ENCODE measurements around the gene LITAF.
"Not testable (repeated sequence)": the region's sequence is repeated elsewhere in the genome, so short reads cannot be mapped to it uniquely, and the experiment has no call there.

Gene LITAF

DNA sequence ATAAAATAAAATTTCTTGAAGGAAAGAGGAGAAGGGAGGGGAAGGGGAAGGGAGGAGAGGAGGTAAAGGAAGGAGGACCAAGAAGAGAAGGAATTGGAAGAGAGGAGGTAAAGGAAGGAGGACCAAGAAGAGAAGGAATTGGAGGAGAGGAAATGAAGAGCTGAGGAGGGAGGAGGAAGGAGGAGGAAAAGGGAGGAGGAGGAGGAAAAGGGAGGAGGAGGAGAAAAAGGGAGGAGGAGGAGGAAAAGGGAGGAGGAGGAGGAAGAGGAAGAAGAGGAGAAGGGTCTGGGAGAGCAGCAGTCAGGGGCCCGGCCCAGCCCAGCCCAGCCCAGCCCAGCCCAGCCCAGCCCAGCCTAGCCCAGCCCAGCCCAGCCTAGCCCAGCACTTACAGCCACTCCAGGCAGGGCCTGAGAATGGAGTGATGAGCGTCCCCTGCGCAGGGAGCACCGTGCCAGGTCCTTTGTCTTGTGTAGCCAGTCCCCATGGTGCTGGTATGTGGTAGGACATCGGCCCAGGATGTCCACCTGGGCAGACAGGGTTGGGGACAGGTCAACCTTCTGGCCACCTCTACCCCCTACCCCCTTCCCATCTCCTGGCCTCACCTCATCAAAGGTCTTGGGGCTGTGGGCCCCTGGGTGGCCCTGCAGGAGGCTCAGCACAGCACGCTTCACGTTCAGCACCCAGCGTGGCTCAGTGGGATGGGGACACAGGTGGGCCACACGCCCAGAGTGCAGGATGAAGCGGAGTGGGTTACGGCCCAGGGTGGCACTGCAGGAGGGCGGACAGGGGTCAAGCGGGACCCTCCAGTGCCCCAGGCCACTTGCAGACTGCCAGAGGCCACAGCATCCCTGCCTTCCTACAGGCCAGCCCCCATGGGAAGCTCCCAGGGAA is 70.9 kb downstream of the LITAF start:
- DNase-seq, result no peak

DNA sequence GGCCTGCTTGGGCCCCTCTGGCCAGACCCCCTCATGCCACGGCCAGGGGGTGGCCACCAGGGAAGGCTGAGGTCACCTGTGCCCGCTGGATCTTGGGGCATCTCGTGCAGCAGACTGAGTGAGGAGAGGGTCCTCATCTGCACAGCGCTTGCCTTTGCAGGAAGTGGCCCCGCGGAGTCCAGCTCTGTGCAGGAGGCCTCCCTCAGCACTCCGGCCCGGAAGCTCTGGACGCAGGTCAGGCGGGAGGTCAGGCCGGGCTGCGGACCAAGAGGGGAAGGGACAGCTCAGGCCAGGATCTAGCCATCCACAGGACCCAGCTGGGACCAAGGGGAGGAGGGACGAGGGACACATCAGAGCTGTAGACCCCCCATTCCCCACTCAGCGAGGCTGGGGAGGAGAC is 72.4 kb downstream of the LITAF start:
- DNase-seq, result no peak

- not testable (repeated sequence) for DNase-seq
These were observed 73.4 kb downstream of the LITAF start for GRCh38 chr16:11513366-11513765.

DNA sequence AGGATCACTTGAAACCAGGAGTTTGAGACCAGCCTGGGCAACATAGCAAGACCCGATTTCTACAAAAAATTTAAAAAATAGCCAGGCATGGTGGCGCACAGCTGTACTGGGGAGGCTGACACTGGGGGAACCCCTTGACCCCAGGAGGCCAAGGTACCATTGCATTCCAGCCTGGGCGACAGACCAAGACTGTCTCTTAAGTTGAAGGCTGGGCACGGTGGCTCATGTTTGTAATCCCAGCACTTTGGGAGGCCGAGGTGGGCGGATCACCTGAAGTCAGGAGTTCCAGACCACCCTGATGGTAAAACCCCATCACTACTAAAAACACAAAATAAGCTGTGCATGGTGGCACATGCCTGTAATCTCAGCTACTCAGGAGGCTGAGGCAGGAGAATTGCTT is 74.9 kb downstream of the LITAF start:
- DNase-seq, result no peak

DNA sequence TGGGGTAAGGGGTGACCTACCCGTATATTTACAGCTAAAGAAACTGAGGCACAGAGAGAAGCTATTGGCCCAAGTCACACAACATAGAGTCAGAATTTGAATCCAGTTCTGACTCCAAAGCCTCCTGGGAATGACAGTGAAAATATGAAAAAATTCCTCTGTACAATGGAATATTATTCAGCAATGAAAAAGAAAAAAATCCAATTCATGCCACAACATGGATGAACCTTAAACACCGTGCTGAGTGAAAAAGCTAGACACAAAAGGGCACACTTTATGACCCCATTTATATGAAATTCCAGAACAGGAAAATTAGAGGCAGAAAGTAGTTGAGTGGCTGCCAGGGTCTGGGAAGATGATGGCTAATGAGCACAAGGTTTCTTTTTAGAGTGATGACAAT is 75.4 kb downstream of the LITAF start:
- DNase-seq, result no peak

- no peak for DNase-seq
These were observed 76.3 kb downstream of the LITAF start for GRCh38 chr16:11510178-11510973.

- no peak for DNase-seq
These were observed 78.7 kb downstream of the LITAF start for GRCh38 chr16:11507991-11508390.

- no peak for DNase-seq
These were observed 79.4 kb downstream of the LITAF start for GRCh38 chr16:11507350-11507749.

DNA sequence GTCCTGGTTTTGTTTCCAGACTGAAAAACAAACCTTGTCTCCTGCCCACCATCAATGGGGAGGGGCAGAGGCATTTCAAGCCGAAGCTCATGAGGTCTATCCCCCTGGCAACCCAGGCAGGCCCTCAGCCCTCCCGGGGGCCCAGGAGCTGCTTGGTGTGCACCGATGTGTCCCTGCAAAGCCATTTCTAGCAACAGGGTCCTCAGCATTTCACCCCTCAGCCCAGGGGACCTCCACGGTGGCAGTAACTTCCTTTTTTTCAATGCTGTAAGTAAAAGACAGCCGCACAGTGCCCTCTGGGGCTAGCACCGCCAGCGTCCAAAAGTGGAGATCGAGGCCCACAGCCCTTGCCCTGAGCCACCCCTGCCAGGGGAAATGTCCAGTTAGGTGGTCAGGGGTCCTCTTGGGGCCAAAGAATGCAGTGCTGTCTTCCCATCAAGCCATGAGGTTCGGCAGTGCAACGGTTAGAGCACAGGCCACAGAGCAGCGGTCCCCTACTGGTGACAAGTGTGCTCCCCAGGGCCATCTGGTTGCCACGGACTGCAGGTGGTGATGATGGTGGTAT is 79.9 kb downstream of the LITAF start:
- DNase-seq, result no peak

DNA sequence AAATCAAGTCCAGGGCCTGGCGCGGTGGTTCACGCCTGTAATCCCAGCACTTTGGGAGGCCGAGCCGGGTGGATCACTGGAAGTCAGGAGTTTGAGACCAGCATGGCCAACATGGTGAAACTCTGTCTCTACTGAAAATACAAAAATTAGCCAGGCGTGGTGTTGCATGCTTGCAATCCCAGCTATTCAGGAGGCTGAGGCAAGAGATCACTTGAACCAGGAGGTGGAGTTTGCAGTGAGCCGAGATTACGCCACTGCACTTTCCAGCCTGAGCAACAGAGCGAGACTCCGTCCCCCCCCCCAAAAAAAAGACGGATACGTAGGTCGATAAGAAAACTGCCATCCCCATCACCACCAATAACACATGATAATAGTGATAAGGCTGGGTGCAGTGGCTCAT is 82.5 kb downstream of the LITAF start:
- DNase-seq, result not testable (repeated sequence)

DNA sequence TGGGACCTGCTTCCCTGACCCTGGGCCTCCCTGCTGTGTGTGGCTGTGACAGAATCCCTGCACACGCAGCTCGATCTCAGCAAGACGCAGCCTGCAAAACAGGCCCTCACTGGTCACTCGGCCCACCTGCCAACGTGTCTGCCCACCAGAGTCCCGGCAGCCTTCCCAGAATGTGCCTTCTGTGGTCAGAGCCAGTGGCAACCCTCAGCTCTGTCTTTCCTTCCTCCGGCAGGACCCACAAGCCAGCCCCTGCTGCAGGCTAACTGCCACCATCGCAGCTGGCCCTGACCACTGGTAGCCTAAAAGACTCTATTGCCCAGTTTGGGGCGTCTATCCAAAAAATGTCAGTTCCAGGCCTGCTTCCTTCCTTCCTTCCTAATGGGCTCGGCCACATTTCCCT is 83.2 kb downstream of the LITAF start:
- DNase-seq, result no peak

DNA sequence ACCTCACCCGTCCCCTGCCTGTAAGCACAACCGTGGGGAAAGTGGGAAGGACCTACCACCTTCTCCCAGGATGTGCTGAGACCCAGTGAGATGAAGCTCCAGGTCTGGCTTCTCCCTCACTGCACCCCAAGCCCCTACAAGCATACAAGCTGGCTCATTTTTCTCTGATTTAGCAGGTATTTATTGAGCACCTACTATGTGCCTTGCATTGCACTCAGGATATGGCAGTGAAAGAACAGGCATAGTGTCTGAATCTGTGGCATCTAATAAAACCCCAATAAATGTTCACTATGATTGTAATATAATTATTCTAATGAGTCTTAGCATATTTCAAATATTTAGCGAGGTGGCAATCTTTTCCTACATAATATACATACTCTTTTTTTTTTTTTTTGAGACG is 84.5 kb downstream of the LITAF start:
- DNase-seq, result no peak

DNA sequence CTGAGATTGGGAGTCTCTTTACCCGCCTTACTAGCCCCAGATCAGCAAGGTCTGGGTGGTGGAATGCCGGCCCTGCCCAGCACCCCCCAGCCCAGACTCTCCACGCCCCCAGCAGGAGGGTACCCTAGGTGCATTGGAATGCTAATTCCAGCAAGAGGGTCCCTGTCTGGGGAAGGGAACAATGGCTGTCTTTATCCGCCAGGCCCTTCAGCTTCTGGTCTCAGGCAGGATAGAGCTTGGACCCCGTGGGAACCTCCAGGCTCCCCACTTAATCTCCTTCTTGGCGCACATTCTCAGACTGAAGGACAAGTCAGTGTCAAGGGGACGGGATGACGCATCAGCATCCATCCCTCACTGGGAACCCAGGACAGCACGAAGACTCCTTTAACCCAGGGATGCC is 85.1 kb downstream of the LITAF start:
- no peak for DNase-seq

- no peak for DNase-seq
These were observed 85.9 kb downstream of the LITAF start for GRCh38 chr16:11500700-11501346.

DNA sequence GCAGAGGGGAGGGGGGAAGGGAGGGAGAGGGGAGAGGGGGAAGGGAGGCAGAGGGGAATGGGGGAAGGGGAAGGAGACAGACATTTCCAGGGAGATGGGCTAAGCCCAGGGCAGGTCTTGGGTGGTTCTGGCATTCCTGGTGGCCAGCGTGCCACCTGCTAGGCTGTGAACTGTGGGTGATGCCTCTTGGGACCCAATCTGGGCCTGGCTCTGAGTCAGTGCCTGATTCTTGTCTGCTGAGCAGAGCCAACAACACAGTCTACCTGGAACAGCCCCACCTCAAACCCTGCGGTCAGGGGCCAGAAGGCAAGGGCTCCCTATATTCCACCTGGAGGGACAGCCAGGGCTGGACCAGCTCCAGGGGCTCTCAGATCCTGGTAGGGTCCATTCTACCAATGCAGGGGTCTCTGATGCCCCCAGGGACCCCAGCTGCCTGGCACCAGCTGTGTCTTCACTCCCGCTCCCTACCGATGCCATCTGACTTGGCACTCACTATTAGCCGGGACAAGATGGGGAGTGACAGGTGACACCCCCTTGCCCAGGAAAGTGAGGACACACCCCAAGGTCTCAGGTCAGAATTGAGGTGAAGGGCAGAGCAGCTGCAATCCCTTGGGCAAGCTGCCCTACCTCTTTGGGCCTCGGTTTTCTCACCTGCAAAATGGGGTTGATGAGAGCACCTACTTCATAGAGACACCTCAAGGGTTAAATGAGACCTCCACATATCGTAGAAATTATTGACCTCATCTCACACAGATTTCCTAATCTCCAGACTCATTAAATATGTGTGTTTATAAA is 87.2 kb downstream of the LITAF start:
- DNase-seq, result no peak

DNA sequence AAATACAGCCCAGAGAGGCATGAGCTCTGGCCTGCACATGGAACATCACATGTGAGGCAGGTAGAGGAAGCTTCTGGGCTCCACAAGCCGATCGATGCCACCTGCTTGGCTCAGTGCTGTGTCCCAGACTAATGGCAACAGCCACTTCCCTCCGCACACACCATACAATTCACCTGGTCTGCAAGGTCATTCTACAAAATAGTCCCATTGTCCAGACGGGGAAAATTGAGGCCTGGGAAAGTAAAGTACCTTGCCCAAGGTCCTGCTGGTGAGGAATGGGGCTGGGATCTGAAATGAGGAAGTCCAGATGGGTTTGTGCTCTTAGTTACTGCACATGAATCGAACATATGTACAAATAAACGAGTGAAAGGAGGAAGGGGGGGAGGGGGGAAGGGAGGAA is 88.0 kb downstream of the LITAF start:
- no peak for DNase-seq

DNA sequence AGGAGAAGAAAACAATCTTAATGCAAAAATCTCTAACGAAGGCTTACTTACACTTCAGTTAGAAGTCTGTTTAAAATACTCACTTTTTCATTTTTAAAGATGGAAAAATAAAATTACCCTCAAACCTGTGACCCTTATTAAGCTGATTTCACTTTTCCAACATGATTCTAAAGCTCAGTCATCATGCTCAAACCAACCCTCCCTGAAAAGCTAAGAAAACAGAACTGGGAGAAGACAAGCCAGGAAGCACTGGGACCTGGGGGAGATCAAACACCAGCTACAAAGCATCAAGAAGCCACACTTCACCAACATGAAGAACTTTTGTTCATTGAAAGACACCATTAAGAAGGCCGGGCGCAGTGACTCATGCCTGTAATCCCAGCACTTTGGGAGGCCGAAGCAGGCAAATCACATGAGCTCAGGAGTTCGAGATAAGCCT is 88.8 kb downstream of the LITAF start:
- no peak for DNase-seq
